Activated CD4-positive, CD25-positive, alpha-beta regulatory T cell treated with anti-CD3 and anti-CD28 coated beads, Interleukin-2, amount 50 U/mL, for 72 hours (primary cell): Measurements from ENCODE around the gene NBPF12.
A peak's percentile ranks its signal among the peaks of the same experiment; 100 is the strongest.
"Not testable (repeated sequence)": the region's sequence is repeated elsewhere in the genome, so short reads cannot be mapped to it uniquely, and the experiment has no call there.

ENCODE experiments used
- DNase-seq: peaks from one replicate; pipeline ENCODE4 v3.0.0; 2021

NBPF12 gene, protein sequence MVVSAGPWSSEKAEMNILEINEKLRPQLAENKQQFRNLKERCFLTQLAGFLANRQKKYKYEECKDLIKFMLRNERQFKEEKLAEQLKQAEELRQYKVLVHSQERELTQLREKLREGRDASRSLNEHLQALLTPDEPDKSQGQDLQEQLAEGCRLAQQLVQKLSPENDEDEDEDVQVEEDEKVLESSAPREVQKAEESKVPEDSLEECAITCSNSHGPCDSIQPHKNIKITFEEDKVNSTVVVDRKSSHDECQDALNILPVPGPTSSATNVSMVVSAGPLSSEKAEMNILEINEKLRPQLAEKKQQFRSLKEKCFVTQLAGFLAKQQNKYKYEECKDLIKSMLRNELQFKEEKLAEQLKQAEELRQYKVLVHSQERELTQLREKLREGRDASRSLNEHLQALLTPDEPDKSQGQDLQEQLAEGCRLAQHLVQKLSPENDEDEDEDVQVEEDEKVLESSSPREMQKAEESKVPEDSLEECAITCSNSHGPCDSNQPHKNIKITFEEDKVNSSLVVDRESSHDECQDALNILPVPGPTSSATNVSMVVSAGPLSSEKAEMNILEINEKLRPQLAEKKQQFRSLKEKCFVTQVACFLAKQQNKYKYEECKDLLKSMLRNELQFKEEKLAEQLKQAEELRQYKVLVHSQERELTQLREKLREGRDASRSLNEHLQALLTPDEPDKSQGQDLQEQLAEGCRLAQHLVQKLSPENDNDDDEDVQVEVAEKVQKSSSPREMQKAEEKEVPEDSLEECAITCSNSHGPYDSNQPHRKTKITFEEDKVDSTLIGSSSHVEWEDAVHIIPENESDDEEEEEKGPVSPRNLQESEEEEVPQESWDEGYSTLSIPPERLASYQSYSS (N-terminal part only)

GRCh38 chr1:146938242-146938902 lies at the start of gene NBPF12:
Gene NBPF12 (plus strand): TSS chr1:146938324. CDS start chr1:146960144, 21,820 bp downstream.
- peak; percentile 86 for DNase-seq

DNA sequence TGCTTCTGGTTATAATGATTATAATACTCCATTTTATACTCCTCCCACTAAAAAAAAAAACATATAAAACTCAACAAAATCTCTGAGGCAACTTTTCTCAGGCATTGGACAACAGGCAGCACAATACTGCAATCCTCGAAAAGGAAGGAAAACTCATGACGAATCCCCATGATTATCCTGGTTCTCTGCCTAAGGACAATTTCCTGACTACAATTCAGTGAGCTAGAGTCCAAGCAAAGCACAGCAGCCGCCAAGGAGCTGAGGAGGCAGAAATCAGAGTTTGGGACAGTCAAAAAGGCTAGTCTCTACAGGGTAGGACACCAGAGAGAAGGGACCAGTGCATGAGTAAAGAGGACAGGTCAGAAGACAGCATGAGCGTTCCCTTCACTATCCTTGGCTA lies 46.8 kb upstream of the NBPF12 start:
- DNase-seq, result not testable (repeated sequence)

DNA sequence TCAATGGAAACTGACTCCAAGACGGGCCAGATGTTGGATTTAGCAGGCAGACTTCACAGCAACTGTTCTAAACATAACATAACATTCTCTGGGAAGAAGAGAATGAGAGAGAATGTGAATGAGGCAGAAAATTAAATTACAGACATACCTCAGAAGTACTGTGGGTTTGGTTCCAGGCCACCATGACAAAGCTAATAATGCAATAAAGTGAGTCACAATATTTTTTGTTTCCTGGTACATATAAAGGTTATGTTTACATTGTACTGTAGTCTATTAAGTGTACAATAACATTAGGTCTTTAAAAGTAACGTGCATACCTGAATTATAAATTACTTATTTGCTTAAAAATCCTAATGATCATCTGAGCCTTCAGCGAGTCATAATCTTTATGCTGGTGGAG lies 45.8 kb upstream of the NBPF12 start:
- DNase-seq, result not testable (repeated sequence)

DNA sequence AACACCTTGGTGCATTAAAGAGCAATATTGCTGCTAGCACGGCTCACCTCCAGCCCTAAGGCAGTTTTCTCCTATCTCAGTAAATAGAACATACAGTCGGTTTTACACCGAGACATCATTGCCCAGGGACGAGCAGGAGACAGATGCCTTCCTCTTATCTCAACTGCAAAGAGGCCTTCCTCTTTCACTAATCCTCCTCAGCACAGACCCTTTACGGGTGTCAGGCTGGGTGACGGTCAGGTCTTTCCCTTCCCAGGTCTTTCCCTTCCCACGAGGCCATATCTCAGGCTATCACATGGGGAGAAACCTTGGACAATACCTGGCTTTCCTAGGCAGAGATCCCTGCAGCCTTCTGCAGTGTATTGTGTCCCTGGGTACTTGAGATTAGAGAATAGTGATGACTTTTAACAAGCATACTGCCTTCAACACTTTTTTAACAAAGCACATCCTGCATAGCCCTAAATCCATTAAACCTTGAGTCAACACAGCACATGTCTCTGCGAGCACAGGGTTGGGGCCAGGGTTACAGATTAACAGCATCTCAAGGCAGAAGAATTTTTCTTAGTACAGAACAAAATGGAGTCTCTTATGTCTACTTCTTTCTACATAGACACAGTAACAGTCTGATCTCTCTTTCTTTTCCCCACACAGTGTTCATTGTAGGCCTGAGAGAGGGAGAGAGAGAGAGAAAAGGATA lies 30.4 kb upstream of the NBPF12 start:
- DNase-seq, result not testable (repeated sequence)

DNA sequence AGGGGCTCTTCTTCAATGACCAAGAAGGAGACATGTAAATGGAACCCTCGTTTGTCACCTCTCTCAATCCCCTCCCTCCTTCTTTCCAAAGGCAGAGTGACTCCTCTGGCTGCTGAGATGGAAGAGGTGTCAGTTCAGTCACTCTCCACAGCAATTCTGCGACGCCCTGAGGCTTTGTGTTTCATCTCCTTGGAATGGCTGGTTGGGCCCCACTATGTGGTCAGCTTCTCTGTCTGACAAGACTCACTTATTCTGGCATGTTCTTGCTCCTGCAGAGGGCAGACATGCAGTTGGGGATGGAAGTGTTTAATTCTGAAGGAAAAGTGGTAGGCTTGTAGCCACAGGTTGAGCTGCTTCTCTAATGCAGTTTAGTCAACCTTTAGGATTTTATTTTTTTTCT lies 25.1 kb upstream of the NBPF12 start:
- DNase-seq, result not testable (repeated sequence)

DNA sequence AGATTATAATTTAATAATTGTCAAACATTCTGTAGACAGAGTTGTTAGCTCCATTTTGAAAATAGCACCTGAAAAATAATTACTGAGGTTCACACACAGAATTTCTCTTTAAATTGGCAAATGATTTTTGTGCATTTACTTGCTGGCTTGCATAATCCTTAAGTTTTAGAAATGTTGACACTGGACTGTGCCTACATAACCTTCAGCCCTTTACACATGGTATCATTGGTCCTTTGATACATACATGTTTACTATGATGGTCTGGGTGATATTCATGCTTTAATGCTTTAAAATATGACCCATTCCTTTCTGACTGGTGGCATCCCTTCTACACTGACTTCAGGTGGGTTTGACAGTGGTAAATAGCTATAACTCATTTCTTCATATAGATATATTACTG lies 17.3 kb upstream of the NBPF12 start:
- DNase-seq, result not testable (repeated sequence)

GRCh38 chr1:146922614-146923013 lies 15.5 kb upstream of the NBPF12 start:
- DNase-seq, result not testable (repeated sequence)

DNA sequence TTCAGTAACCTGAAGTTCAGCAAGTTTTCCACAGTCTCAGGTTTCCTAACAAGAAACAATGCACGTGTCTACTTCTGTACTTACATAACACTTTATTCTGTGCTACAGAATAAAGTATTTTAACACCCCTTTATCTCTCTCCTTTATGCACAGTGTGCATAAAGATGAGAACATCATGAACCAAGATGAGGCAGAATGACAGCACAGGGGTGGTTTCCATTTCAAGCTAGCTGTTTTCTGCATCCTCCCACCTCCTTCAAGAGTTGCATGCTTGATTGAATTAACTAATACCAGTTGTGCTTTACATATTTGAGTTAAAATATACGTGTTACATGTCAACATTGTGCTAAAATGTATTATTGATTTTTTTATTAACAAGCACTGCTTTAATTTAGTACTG lies 14.0 kb upstream of the NBPF12 start:
- not testable (repeated sequence) for DNase-seq

DNA sequence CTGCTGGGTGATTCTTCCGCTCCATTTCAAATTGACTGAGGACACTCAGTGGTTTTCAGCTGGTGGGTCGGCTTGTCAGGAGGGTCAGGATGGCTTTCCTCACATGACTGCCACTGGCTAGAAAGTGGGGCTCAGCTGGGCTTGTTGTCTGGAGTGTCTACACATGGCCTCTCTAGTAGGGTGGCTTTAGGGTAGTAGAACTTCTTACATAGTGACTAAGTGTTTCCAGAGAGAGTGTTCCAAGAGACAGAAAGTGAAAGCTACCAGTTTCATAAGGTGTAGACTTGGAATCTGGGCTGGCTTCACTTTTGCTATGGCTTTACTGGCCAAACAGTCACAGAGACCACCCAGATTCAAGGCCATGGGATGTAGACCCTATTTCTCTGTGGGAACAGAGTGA lies 11.7 kb upstream of the NBPF12 start:
- DNase-seq, result not testable (repeated sequence)

DNA sequence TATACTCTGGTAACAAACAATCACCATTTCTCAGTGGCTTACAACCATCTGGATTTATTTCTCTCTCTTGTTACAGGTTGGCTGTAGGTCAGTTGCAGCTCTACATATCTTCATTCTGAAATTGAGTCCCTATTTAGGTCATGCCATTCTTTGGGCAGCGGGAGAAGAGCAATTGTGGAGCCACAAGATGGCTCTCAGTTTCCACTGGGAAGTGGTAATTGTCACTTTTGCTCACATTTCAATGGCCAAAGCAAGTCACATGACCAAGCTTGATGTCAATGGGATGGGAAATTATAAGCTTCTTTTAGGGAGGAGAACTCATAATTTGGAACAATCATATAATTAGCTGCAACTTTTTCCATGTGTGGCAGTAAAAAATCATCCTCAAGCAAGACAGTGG lies 7.9 kb upstream of the NBPF12 start:
- not testable (repeated sequence) for DNase-seq

- not testable (repeated sequence) for DNase-seq
Observed at GRCh38 chr1:146934390-146935223, 3.5 kb upstream of the NBPF12 start.

GRCh38 chr1:146937462-146937861 lies 662 bp upstream of the NBPF12 start:
- DNase-seq, result not testable (repeated sequence)

DNA sequence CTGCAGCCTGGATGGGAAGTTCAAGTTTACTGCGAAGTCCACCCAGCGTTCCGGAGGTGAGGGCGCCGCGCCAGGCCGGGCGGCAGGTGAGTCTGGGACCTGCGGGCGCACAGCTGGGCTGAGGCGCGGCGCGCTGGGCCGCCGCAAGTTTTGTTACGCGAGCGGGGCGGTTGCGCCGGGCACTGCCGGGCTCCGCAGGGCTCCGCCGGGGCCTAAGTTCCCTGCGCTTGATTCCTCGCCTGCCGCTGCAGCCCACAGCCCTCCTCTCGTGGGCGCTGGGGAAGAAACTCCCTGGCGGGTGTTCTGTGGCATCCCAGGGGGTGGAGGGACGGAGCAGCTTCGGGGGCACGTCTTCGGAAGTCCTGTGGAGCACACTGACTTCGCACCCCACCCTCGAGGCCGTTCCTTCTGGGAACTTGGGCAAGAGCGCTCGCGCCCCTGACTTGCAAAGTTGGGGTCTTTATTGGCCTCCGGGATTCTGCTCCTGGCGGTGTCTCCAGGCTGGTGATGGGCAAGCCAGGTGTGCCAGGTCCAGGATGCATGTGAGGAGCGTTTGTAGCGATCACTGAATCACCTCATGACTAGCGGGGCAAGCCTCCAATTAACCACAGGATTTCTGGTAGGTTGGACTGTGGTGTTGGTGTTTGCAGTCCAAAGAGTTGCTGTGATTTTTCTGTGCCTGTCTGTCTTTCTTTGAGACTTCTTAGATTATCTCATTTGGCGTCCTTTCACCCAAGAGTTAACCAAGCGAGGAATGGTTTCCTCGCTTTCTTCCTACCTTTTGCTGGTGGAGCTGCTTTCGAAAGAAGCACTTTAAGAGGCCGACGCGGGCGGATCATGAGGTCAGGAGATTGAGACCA lies 1.0 kb downstream of the NBPF12 start:
- DNase-seq, result peak; percentile 56

- not testable (repeated sequence) for DNase-seq
Observed at GRCh38 chr1:146940293-146940692, 2.2 kb downstream of the NBPF12 start.

GRCh38 chr1:146943342-146943886 lies 5.3 kb downstream of the NBPF12 start:
- not testable (repeated sequence) for DNase-seq

DNA sequence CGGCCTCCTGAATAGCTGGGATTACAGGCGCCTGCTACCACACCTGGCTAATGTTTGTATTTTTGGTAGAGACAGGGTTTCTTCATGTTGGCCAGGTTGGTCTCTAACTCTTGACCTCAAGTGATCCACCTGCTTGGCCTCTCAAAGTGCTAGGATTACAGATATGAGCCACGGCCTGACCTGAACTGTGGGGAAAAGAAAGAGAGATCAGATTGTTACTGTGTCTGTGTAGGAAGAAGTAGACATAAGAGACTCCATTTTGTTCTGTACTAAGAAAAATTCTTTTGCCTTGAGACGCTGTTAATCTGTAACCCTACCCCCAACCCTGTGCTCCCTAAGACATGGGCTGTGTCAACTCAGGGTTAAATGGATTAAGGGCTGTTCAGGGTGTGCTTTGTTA lies 10.0 kb downstream of the NBPF12 start:
- DNase-seq, result not testable (repeated sequence)

- not testable (repeated sequence) for DNase-seq
Observed at GRCh38 chr1:146964340-146964739, 26.2 kb downstream of the NBPF12 start.

GRCh38 chr1:146966351-146966750 lies 28.2 kb downstream of the NBPF12 start:
- DNase-seq, result not testable (repeated sequence)

DNA sequence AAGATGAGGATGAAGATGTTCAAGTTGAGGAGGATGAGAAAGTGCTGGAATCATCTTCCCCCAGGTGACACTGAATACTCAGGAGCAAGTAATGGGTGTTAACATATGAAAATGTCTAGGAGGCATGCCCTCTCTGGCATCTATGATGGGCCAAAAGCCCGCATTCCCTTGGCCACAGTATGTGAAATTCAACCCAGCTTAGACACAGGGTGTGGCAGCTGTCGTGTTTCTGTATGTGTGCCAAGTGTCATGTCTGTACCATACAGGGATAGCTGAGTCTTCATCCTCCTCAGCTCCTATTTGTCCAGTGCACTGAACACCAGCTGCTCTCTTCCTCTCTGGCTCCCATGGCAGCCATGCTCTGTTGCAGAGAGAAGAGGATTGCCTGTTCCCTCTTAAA lies 32.5 kb downstream of the NBPF12 start:
- not testable (repeated sequence) for DNase-seq

DNA sequence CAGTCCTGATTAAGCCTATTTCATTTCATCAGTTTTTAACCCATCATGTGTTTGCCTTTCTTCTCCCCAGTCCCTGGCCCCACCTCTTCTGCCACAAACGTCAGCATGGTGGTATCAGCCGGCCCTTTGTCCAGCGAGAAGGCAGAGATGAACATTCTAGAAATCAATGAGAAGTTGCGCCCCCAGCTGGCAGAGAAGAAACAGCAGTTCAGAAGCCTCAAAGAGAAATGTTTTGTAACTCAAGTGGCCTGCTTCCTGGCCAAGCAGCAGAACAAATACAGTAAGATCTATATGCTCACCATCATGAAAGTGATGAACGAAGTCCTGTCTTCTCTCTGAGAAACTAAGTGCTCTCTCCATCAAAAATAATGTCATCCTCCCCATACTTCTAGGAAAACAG lies 34.6 kb downstream of the NBPF12 start:
- DNase-seq, result not testable (repeated sequence)
